Endodermal cell (in vitro differentiated cells): ENCODE results near the gene SPNS3. TPM values are rescaled to one million over a fixed set of nuclear protein-coding genes. Genes with fewer than 3 reads are reported as not detected.

ENCODE experiments used
- DNase-seq: peaks from one replicate; pipeline ENCODE4 v3.0.0-alpha.2; 2017
- H3K27ac ChIP-seq: 2 replicates; pipeline ENCODE4 v1.5.1; 2013; ENCODE audit warnings: mild to moderate bottlenecking, low read depth, low read length, moderate library complexity
- H3K27me3 ChIP-seq: 2 replicates; pipeline ENCODE4 v1.6.1; 2013; ENCODE audit warnings: mild to moderate bottlenecking, low read length, moderate library complexity; ENCODE audit not compliant: insufficient read depth, control insufficient read depth, poor library complexity, severe bottlenecking
- H3K36me3 ChIP-seq: 2 replicates; pipeline ENCODE4 v1.7.0; 2013; ENCODE audit warnings: mild to moderate bottlenecking, low read length, moderate library complexity; ENCODE audit not compliant: control insufficient read depth, insufficient read depth
- H3K4me1 ChIP-seq: one replicate; pipeline ENCODE4 v1.7.0; 2013; ENCODE audit warnings: low read length; ENCODE audit not compliant: control insufficient read depth, insufficient read depth
- H3K4me3 ChIP-seq: 2 replicates; pipeline ENCODE4 v1.5.1; 2013; ENCODE audit warnings: mild to moderate bottlenecking, low read length, moderate library complexity
- H3K9ac ChIP-seq: 2 replicates; pipeline ENCODE4 v1.6.1; 2013; ENCODE audit warnings: mild to moderate bottlenecking, low read length, moderate library complexity; ENCODE audit not compliant: poor library complexity, severe bottlenecking; ENCODE audit errors: extremely low read depth
- H3K9me3 ChIP-seq: 2 replicates; pipeline ENCODE4 v1.6.1; 2013; ENCODE audit warnings: mild to moderate bottlenecking, low read length, moderate library complexity; ENCODE audit not compliant: control insufficient read depth
- H3K27ac Mint-ChIP-seq: 2 replicates; pipeline ENCODE4 v1.8.0; 2020; ENCODE audit warnings: mixed read lengths
- H3K27me3 Mint-ChIP-seq: 2 replicates; pipeline ENCODE4 v1.8.0; 2021; ENCODE audit warnings: mild to moderate bottlenecking, mixed read lengths; ENCODE audit not compliant: insufficient read depth
- H3K36me3 Mint-ChIP-seq: 2 replicates; pipeline ENCODE4 v1.8.0; 2020; ENCODE audit warnings: low read depth, mixed read lengths
- H3K4me1 Mint-ChIP-seq: 2 replicates; pipeline ENCODE4 v1.8.0; 2020; ENCODE audit warnings: mixed read lengths
- H3K4me3 Mint-ChIP-seq: 2 replicates; pipeline ENCODE4 v1.8.0; 2020; ENCODE audit warnings: mild to moderate bottlenecking, moderate library complexity, mixed read lengths
- H3K9me3 Mint-ChIP-seq: 2 replicates; pipeline ENCODE4 v1.8.0; 2020; ENCODE audit warnings: mild to moderate bottlenecking, mixed read lengths
- WGBS, 2 experiments: methylation state at CpG; one replicate each; pipeline versions ENCODE4 v1.1.5 to v1.1.7; 2013; ENCODE audit warnings: missing lambda C conversion rate in 2 of 2, mixed read lengths in 1 of 2; ENCODE audit not compliant: insufficient coverage in 1 of 2, insufficient read length in 1 of 2; 5-methylcytosine and 5-hydroxymethylcytosine counted together
- total RNA-seq, 2 donors: library from RNA; stranded (reverse); fragmentation: NEBNext Ultra II Directional in 1 of 2; extraction: Animal tissue kit (Norgen Biotek cat#: 25700) in 1 of 2; gene quantifications; 2 replicates in 1 of 2; 3 replicates in 1 of 2; pipeline ENCODE4 v1.2.1, GENCODE V29; 2021
- TF ChIP-seq, protein P1 (sequence below): fragments of 200-600 bp; sonication (generic); conservative IDR thresholded peaks from 2 replicates; pipeline ENCODE4 v1.5.0; 2021; ENCODE audit warnings: antibody characterized with exemption, mild to moderate bottlenecking

Gene SPNS3
- total RNA-seq, 2 donors from 2014 or later = not detected

DNA sequence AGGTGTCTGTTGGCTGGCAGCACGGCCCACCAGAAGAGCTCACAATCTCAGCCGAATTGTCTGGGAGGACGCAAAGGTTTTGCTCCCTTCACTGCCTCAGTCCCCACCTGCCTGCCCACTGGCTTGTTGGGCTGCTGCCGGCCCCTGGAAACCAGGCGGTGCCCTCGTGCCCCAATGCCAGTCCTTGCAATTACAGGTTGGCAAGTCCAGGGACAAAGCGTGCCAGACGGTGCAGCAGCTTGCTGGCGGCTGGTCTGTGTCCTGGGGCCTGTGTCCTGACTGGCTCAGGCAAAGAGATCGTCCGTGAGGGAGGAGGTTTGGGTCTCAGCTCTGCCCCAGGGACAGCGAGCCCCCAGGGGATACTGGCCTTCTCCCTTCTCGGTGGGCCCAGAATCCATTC, 40.4 kb downstream of the SPNS3 start:
- Histone ChIP-seq H3K9ac (no peak overlapping the region), H3K4me1 (no peaks in the 10 kb centered on the region), H3K36me3 (no peaks in the 10 kb centered on the region), H3K9me3 (no peaks in the 10 kb centered on the region), H3K27me3 (no peaks in the 10 kb centered on the region), H3K4me3 (no peak overlapping the region), H3K27ac (no peak overlapping the region)
- H3K27me3 Mint-ChIP-seq = no peaks in the 10 kb centered on the region
- H3K36me3 Mint-ChIP-seq = no peaks in the 10 kb centered on the region
- TF ChIP-seq, protein P1, sequence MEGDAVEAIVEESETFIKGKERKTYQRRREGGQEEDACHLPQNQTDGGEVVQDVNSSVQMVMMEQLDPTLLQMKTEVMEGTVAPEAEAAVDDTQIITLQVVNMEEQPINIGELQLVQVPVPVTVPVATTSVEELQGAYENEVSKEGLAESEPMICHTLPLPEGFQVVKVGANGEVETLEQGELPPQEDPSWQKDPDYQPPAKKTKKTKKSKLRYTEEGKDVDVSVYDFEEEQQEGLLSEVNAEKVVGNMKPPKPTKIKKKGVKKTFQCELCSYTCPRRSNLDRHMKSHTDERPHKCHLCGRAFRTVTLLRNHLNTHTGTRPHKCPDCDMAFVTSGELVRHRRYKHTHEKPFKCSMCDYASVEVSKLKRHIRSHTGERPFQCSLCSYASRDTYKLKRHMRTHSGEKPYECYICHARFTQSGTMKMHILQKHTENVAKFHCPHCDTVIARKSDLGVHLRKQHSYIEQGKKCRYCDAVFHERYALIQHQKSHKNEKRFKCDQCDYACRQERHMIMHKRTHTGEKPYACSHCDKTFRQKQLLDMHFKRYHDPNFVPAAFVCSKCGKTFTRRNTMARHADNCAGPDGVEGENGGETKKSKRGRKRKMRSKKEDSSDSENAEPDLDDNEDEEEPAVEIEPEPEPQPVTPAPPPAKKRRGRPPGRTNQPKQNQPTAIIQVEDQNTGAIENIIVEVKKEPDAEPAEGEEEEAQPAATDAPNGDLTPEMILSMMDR = no peak
- H3K27ac Mint-ChIP-seq = no peak overlapping the region
- no peaks in the 10 kb centered on the region for H3K9me3 Mint-ChIP-seq
- WGBS, 2 experiments = 92 to 93% methylated on average over 8 to 13 of the region's 13 CpGs
- DNase-seq = no peak
- H3K4me3 Mint-ChIP-seq = no peak overlapping the region
- no peaks in the 10 kb centered on the region for H3K4me1 Mint-ChIP-seq

DNA sequence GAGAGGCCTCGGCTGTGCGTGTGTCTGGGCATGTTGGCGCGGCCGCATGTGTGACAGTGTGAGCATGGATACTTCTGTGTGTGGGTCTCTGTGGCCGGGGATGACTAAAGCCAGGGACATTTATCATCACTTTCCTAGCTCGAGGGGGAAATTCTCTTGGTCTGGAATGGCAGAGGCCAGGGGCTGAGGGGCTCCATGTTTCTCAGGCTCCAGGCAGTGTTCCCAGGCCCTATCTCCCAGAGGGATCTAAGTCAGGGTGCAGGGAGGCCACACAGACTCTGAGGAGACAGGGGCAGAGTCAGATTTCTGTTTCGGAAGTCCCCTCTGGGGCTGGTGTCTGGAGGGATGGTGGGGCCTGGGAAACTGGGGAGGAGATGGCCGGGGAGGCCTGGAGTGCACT, 41.3 kb downstream of the SPNS3 start:
- Mint-ChIP-seq H3K4me3 (no peak overlapping the region), H3K4me1 (no peaks in the 10 kb centered on the region), H3K9me3 (no peaks in the 10 kb centered on the region), H3K36me3 (no peaks in the 10 kb centered on the region), H3K27me3 (no peaks in the 10 kb centered on the region), H3K27ac (no peak overlapping the region)
- Histone ChIP-seq H3K9ac (no peak overlapping the region), H3K27ac (no peak overlapping the region), H3K4me1 (no peaks in the 10 kb centered on the region), H3K36me3 (no peaks in the 10 kb centered on the region), H3K27me3 (no peaks in the 10 kb centered on the region), H3K4me3 (no peak overlapping the region), H3K9me3 (no peaks in the 10 kb centered on the region)
- WGBS, 2 experiments = 94% methylated on average over 6 to 9 of the region's 9 CpGs
- no peak for DNase-seq
- TF ChIP-seq, protein P1 = no peak

DNA sequence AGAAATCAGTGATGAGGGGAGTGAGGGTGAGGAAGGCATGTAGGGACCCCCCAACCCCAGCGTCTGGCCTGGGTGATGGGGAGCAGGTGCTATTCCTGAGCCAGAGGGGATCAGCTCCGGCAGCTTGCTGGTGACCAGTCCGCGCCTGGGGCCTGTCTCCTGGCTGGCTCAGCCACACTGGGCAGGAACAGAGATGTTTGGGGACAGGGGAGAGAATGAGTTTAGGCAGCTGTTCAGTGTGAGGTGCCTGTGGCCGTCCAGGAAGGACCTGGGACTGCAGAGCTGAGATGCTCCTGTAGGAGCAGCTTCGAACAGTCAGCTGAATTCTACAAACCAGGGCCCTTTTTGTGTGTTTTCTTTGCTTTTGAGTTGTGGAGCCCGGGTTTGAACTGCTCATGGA, 41.7 kb downstream of the SPNS3 start:
- Histone ChIP-seq H3K9ac (no peak overlapping the region), H3K4me3 (no peak overlapping the region), H3K27me3 (no peaks in the 10 kb centered on the region), H3K27ac (no peak overlapping the region), H3K4me1 (no peaks in the 10 kb centered on the region), H3K36me3 (no peaks in the 10 kb centered on the region), H3K9me3 (no peaks in the 10 kb centered on the region)
- Mint-ChIP-seq H3K4me3 (no peak overlapping the region), H3K27me3 (no peaks in the 10 kb centered on the region), H3K4me1 (no peaks in the 10 kb centered on the region), H3K9me3 (no peaks in the 10 kb centered on the region), H3K36me3 (no peaks in the 10 kb centered on the region), H3K27ac (no peak overlapping the region)
- DNase-seq = no peak
- TF ChIP-seq, protein P1 = no peak
- WGBS, 2 experiments = 82 to 100% methylated on average over 3 to 7 of the region's 7 CpGs
